ENCODE measurements around the gene CTNNA2. TPM values are rescaled to one million over a fixed set of nuclear protein-coding genes. Genes with fewer than 3 reads are reported as not detected.

Gene CTNNA2
- polyA plus RNA-seq, 1 of the 3 experiments (the other 2 are of a cell fraction): 0.30 TPM

DNA sequence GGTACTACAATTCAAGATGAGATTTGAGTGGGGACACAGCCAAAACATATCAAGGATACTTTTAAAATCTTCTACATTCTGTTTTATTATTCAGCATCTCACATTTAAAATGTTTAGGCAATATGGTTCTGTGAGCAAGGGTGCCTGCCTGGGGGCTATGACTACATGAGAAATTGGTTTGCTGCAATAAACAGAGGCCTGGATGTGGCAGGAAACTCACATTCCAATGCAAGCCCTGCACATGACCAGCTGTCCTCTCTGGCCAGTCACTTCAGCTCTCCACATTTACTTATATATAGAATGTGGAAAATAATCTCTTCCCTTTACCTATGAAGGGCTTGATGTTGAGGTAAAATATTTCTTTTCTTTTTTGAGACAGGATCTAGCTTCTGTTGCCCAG, 598.3 kb downstream of the CTNNA2 start:
- H3K27me3 ChIP-seq (ENCODE audit: insufficient read depth): no peaks in the 10 kb centered on the region; the same call in 1 of the 2 replicates
- no peaks in the 10 kb centered on the region; a peak in 1 of 4 replicates for H3K4me1 ChIP-seq (ENCODE audit: control insufficient read depth in 1 of 2, insufficient read depth in 2 of 2, low read depth in 1 of 2, low read length in 1 of 2)
- no peaks in the 10 kb centered on the region for H3K9me3 ChIP-seq
- no peaks in the 10 kb centered on the region for H3K9me2 ChIP-seq
- H3K79me2 ChIP-seq (ENCODE audit: insufficient read depth): no peaks in the 10 kb centered on the region
- H3K36me3 ChIP-seq (replicated peaks in 1 of 2; ENCODE audit: control insufficient read depth in 1 of 2, insufficient read depth in 2 of 2, low read length in 1 of 2): no peaks in the 10 kb centered on the region
- H3K27ac ChIP-seq (ENCODE audit: low read depth in 2 of 2, low read length in 1 of 2): no peak overlapping the region
- no peaks in the 10 kb centered on the region for H4K20me1 ChIP-seq (ENCODE audit: insufficient read depth)
- CTCF ChIA-PET: no interaction called here
- H3F3A ChIP-seq (replicated peaks; ENCODE audit: insufficient read depth): no peaks in the 10 kb centered on the region
- DNase-seq: no peak
- no peak for TF ChIP-seq TAF1 (IDR thresholded peaks at IDR 0.05; ENCODE audit: borderline replicate concordance, low read depth, low read length)
- no peak overlapping the region for H2AFZ ChIP-seq (ENCODE audit: low read depth)
- no peak overlapping the region for H3K4me3 ChIP-seq (ENCODE audit: low read depth in 2 of 2, low read length in 1 of 2)
- no peak overlapping the region for H3K9ac ChIP-seq
- POLR2A ChIA-PET: no interaction called here
- H3K4me2 ChIP-seq: no peak overlapping the region

DNA sequence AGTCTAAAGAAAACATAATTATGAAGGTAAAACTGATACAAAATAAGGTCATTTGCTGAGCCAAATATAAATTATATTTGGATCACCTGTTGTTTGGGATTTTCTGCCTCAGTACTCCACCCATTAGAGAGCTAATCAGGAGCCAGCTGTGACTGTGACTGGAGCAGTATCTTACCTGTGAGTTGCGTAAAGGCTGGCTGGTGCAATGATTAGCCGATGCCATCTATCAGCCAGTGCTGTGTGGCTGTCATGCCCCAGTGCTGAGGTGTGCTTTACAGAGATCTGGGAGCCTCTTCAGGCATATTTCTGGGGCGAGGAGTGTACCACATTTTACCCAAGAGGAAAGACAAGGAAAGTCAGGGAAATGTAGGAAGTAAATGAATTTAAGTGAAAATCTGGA, 599.9 kb downstream of the CTNNA2 start:
- Histone ChIP-seq H3K36me3 (replicated peaks in 1 of 2; ENCODE audit: control insufficient read depth in 1 of 2, insufficient read depth in 2 of 2, low read length in 1 of 2) (no peaks in the 10 kb centered on the region), H3K27ac (ENCODE audit: low read depth in 2 of 2, low read length in 1 of 2) (no peak overlapping the region), H3K4me2 (no peak overlapping the region), H4K20me1 (ENCODE audit: insufficient read depth) (no peaks in the 10 kb centered on the region), H3K27me3 (ENCODE audit: insufficient read depth) (no peaks in the 10 kb centered on the region; the same call in 1 of the 2 replicates), H3K9ac (no peak overlapping the region), H3F3A (replicated peaks; ENCODE audit: insufficient read depth) (no peaks in the 10 kb centered on the region), H3K4me1 (ENCODE audit: control insufficient read depth in 1 of 2, insufficient read depth in 2 of 2, low read depth in 1 of 2, low read length in 1 of 2) (no peaks in the 10 kb centered on the region; a peak in 1 of 4 replicates), H3K9me3 (no peaks in the 10 kb centered on the region), H3K4me3 (ENCODE audit: low read depth in 2 of 2, low read length in 1 of 2) (no peak overlapping the region), H2AFZ (ENCODE audit: low read depth) (no peak overlapping the region), H3K79me2 (ENCODE audit: insufficient read depth) (no peaks in the 10 kb centered on the region), H3K9me2 (no peaks in the 10 kb centered on the region)
- ChIA-PET POLR2A (no interaction called here), CTCF (no interaction called here)
- WGBS (ENCODE audit: low lambda C conversion rate): 40% methylated on average over 3 of the region's 3 CpGs
- TF ChIP-seq, protein P1, sequence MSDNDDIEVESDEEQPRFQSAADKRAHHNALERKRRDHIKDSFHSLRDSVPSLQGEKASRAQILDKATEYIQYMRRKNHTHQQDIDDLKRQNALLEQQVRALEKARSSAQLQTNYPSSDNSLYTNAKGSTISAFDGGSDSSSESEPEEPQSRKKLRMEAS (IDR thresholded peaks at IDR 0.05; ENCODE audit: low read depth): no peak
- no peak for TF ChIP-seq TAF1 (IDR thresholded peaks at IDR 0.05; ENCODE audit: borderline replicate concordance, low read depth, low read length)
- TF ChIP-seq SIN3A (IDR thresholded peaks at IDR 0.05; ENCODE audit: borderline replicate concordance, low read depth, low read length): no peak
- no peak for TF ChIP-seq RCOR1 (IDR thresholded peaks at IDR 0.05; ENCODE audit: low read length)
- TF ChIP-seq NFIC (IDR thresholded peaks at IDR 0.05; ENCODE audit: borderline replicate concordance): no peak
- TF ChIP-seq TEAD4 (IDR thresholded peaks at IDR 0.05; ENCODE audit: borderline replicate concordance, insufficient read depth): no peak
- TF ChIP-seq RXRA (IDR thresholded peaks at IDR 0.05; ENCODE audit: borderline replicate concordance, low read depth): no peak
- TF ChIP-seq, protein P2, sequence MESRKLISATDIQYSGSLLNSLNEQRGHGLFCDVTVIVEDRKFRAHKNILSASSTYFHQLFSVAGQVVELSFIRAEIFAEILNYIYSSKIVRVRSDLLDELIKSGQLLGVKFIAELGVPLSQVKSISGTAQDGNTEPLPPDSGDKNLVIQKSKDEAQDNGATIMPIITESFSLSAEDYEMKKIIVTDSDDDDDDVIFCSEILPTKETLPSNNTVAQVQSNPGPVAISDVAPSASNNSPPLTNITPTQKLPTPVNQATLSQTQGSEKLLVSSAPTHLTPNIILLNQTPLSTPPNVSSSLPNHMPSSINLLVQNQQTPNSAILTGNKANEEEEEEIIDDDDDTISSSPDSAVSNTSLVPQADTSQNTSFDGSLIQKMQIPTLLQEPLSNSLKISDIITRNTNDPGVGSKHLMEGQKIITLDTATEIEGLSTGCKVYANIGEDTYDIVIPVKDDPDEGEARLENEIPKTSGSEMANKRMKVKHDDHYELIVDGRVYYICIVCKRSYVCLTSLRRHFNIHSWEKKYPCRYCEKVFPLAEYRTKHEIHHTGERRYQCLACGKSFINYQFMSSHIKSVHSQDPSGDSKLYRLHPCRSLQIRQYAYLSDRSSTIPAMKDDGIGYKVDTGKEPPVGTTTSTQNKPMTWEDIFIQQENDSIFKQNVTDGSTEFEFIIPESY (IDR thresholded peaks at IDR 0.05; ENCODE audit: borderline replicate concordance, low read depth): no peak
- TF ChIP-seq FOXJ3 (CRISPR knock-in tag; IDR thresholded peaks at IDR 0.05): no peak
- no peak for TF ChIP-seq YY1 (IDR thresholded peaks at IDR 0.05; ENCODE audit: low read depth)
- no peak for TF ChIP-seq POLR2AphosphoS5 (IDR thresholded peaks at IDR 0.05; ENCODE audit: low read depth, low read length)
- TF ChIP-seq CHD2 (IDR thresholded peaks at IDR 0.05; ENCODE audit: low read length, partially characterized antibody): no peak
- TF ChIP-seq EZH2phosphoT487 (IDR thresholded peaks at IDR 0.05; ENCODE audit: borderline replicate concordance, low read depth): no peak
- TF ChIP-seq MEF2A (IDR thresholded peaks at IDR 0.05; ENCODE audit: borderline replicate concordance, low read depth): no peak
- no peak for TF ChIP-seq JUND (IDR thresholded peaks at IDR 0.05)
- no peak for DNase-seq

Measured in SK-N-SH (cell line).